NB4 (cell line): ENCODE results near the gene SLC16A8.

ENCODE experiments used
- CTCF ChIP-seq: IDR thresholded peaks from one replicate; pipeline ENCODE4 v1.5.1; 2012; ENCODE audit warnings: low read depth, low read length
- MAX ChIP-seq: IDR thresholded peaks from 2 replicates; pipeline ENCODE4 v1.6.1; 2011; ENCODE audit warnings: low read depth, low read length
- MYC ChIP-seq: IDR thresholded peaks from 2 replicates; pipeline ENCODE4 v1.6.1; 2011; ENCODE audit warnings: low read depth, low read length
- POLR2A ChIP-seq: IDR thresholded peaks from 2 replicates; pipeline ENCODE4 v1.6.1; 2011; ENCODE audit warnings: mild to moderate bottlenecking; ENCODE audit not compliant: insufficient read length; ENCODE audit errors: extremely low read depth

GRCh38 chr22:38127869-38128268, 43.9 kb upstream of the SLC16A8 start:
- TF ChIP-seq CTCF: no peak
- no peak for TF ChIP-seq MAX
- TF ChIP-seq POLR2A: no peak
- no peak for TF ChIP-seq MYC
